Measurements from ENCODE around the gene SPIN3. TPM values are rescaled to one million over a fixed set of nuclear protein-coding genes. Genes with fewer than 3 reads are reported as not detected.
"Not testable (repeated sequence)": the region's sequence is repeated elsewhere in the genome, so short reads cannot be mapped to it uniquely, and the experiment has no call there.

SPIN3 gene
- 24.0 TPM for polyA plus RNA-seq (2012; ENCODE audit: insufficient read depth, insufficient read length, low read depth)

DNA sequence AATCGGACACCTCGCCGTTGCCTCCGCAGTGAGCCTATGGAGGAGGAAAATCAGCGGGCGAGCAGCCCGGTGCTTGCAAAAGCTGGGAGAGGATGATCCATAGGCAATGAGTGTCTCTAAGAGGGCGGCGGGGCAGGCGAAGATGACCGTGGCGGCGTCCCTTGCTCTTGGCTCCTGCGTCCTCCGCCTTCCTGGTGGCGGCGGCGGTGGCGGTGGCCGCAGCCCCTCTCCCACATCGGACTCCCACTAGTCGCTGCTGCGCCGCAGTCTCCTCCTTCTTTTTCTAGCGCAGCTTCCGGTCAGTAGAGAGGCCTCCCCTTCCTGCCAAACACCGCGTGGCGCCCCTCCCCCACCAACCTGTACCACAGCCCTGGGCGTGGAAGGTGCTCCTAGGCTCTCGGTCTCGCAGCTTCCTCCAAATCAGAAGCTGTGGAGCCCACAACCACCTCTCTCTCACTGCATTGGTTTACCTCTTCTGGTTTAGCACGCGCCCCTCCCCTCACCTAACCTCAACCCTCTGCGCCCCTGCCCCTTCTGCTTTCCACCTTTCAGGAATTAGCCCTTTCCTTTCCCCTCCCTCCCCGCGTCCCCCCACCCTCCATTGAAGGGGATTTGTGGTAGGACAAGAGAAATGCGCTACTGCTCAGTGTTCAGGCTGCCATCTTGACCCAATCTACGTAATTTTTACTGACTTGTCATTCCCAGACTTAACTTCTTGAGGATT, at the start of gene SPIN3:
TSS of gene SPIN3 (minus strand) at position 271 of the 724 bp plus-strand sequence. CDS start 594 bp downstream, outside the sequence.
- H3K27me3 ChIP-seq: no peaks in the 10 kb centered on the region
- H3K36me3 ChIP-seq: no peaks in the 10 kb centered on the region; the same call in 1 of the 2 replicates
- no peaks in the 10 kb centered on the region for H3K9me3 ChIP-seq
- TF ChIP-seq, protein P1, sequence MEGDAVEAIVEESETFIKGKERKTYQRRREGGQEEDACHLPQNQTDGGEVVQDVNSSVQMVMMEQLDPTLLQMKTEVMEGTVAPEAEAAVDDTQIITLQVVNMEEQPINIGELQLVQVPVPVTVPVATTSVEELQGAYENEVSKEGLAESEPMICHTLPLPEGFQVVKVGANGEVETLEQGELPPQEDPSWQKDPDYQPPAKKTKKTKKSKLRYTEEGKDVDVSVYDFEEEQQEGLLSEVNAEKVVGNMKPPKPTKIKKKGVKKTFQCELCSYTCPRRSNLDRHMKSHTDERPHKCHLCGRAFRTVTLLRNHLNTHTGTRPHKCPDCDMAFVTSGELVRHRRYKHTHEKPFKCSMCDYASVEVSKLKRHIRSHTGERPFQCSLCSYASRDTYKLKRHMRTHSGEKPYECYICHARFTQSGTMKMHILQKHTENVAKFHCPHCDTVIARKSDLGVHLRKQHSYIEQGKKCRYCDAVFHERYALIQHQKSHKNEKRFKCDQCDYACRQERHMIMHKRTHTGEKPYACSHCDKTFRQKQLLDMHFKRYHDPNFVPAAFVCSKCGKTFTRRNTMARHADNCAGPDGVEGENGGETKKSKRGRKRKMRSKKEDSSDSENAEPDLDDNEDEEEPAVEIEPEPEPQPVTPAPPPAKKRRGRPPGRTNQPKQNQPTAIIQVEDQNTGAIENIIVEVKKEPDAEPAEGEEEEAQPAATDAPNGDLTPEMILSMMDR (IDR thresholded peaks at IDR 0.05; ENCODE audit: low read depth, low read length): no peak
- peak within 1 kb of the TSS; percentile 86 for H3K4me3 ChIP-seq (ENCODE audit: low read depth, low read length)
- DNase-seq: peak; percentile 93
- no peaks in the 10 kb centered on the region for H3K4me1 ChIP-seq

GRCh38 chrX:57044245-57044644, 48.9 kb upstream of the SPIN3 start:
- no peaks in the 10 kb centered on the region for H3K36me3 ChIP-seq
- H3K27me3 ChIP-seq: no peaks in the 10 kb centered on the region
- TF ChIP-seq, protein P1 (IDR thresholded peaks at IDR 0.05; ENCODE audit: low read depth, low read length): no peak
- DNase-seq: no peak
- H3K9me3 ChIP-seq: no peaks in the 10 kb centered on the region
- H3K4me3 ChIP-seq (ENCODE audit: low read depth, low read length): no peak overlapping the region
- no peaks in the 10 kb centered on the region for H3K4me1 ChIP-seq

GRCh38 chrX:57037265-57037664, 41.9 kb upstream of the SPIN3 start:
- DNase-seq; H3K4me1 ChIP-seq; H3K27me3 ChIP-seq; H3K4me3 ChIP-seq (ENCODE audit: low read depth, low read length); H3K36me3 ChIP-seq; H3K9me3 ChIP-seq: not testable (repeated sequence)

DNA sequence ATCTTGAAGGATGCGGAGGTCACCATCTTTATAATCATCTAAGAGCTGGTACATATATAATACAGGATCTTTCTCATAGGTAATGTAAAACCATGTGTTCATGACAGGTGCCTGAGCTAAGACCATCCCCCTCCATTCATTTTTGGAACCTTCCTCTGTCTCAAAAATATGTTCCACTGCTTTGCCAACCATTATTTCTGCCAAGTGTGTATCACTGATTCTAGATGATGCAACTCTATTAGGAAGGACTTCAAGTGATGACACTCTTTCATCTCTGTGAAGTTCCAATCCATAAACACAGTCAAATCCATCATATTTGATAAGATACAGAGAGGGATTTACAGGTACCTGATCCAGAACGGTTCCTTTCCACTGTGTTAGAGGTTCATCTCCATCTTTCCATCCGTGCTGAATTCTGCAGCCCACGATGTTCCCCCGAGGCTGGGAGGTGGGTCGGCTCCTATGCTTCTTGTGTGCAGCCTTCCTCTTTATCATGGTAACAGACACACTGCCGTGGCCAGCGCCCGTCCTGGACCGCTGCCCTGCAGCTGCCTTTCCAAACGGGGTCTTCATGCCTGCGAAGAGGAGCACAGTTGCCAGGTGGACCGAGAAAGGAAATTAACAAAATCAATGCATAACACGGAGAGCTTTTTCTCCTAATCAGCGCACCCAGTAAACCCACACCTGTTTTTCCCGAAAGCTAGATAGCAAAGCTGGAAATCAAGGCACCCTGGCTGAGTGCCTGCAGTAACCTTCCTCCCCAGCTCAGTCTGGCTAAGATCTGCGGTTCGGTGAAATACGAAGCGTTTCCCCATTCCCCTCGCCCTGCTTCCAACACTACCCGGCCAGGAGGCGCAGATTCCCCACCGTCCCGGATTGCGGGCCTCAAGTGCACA, 718 bp downstream of the SPIN3 start:
- H3K27me3 ChIP-seq: no peaks in the 10 kb centered on the region
- H3K4me1 ChIP-seq: no peaks in the 10 kb centered on the region
- DNase-seq: peak; percentile 8
- TF ChIP-seq, protein P1 (IDR thresholded peaks at IDR 0.05; ENCODE audit: low read depth, low read length): no peak
- peak overlapping the region; percentile 86 for H3K4me3 ChIP-seq (ENCODE audit: low read depth, low read length)
- no peaks in the 10 kb centered on the region; the same call in 1 of the 2 replicates for H3K36me3 ChIP-seq
- H3K9me3 ChIP-seq: no peaks in the 10 kb centered on the region

DNA sequence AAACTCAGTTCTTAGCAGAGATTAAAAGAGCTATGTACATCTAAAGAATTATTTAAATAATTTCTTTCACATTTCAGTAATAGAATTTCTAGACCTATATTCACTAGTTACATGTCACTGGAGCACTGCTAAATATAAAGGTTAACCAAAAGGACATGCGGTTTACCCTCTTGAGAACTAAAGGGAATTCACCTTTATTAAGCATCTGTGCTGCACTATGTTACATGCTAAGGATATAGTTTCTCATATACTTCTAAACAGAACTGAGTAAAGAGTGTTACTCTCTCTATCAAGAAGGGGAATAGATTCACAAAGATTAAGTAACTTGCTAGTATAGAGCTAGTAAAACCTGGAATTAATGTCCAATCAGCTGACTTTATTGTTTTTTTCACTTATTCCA, 7.6 kb downstream of the SPIN3 start:
- no peaks in the 10 kb centered on the region for H3K9me3 ChIP-seq
- H3K36me3 ChIP-seq: no peaks in the 10 kb centered on the region; the same call in 1 of the 2 replicates
- no peak overlapping the region for H3K4me3 ChIP-seq (ENCODE audit: low read depth, low read length)
- no peaks in the 10 kb centered on the region for H3K27me3 ChIP-seq
- TF ChIP-seq, protein P1 (IDR thresholded peaks at IDR 0.05; ENCODE audit: low read depth, low read length): no peak
- H3K4me1 ChIP-seq: no peaks in the 10 kb centered on the region
- DNase-seq: no peak

GRCh38 chrX:56986138-56986537, 9.2 kb downstream of the SPIN3 start:
- no peak for DNase-seq
- TF ChIP-seq, protein P1 (IDR thresholded peaks at IDR 0.05; ENCODE audit: low read depth, low read length): no peak
- H3K36me3 ChIP-seq: no peaks in the 10 kb centered on the region; the same call in 1 of the 2 replicates
- no peaks in the 10 kb centered on the region for H3K4me1 ChIP-seq
- H3K9me3 ChIP-seq: no peaks in the 10 kb centered on the region
- H3K27me3 ChIP-seq: no peaks in the 10 kb centered on the region
- no peak overlapping the region for H3K4me3 ChIP-seq (ENCODE audit: low read depth, low read length)
